ENCODE measurements around the gene KSR1.
"Not testable (repeated sequence)": the region's sequence is repeated elsewhere in the genome, so short reads cannot be mapped to it uniquely, and the experiment has no call there.

Gene KSR1

DNA sequence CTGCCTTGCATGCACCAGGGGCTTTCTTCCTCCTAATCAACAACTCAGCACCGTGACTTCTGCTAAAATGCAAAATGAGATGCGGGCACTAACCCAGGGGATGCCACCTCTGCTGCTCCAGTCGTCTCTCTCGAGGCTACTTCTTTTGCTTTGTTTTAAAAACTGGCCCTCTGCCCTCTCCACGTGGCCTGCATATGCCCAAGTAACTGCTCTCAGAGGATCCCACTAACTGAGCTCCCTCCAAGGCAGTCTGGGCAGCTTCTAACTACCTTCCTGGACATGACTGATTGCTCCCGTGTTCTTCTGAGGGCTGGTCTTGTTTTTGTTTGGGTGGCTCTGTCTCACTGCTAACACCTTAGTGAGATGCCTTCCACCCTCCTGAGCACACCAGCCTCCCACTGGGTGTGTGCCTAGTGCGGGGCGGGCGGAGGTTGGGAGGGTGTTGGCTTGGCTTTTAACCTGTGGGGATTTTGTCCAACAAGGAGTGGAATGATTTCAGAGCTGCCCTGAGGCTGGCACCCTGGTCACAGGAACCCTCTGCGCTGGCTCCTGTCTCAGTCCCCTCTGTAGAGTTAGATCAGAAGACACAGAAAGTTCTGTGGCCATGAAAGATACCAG, 165.8 kb downstream of the KSR1 start:
- no peak for DNase-seq

DNA sequence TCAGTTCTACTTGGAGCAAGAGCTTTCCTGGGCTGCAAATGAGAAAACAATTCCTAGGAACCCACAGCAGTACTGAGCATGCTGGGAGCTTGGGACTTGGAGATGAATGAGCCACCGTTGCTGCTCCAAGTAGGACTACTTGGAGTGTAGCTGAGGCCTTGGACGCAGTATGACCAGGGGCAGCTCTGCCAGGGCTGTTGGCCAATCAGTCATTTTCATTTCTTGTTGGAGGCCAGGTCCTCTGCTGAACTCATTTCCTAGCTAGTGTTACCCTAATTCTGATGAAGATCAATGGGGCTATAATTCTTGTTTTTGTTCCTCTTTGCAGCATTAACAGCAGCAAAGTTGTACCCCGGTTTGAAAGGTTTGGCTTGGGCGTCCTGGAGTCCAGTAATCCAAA, 166.7 kb downstream of the KSR1 start:
- DNase-seq = peak; percentile 64

DNA sequence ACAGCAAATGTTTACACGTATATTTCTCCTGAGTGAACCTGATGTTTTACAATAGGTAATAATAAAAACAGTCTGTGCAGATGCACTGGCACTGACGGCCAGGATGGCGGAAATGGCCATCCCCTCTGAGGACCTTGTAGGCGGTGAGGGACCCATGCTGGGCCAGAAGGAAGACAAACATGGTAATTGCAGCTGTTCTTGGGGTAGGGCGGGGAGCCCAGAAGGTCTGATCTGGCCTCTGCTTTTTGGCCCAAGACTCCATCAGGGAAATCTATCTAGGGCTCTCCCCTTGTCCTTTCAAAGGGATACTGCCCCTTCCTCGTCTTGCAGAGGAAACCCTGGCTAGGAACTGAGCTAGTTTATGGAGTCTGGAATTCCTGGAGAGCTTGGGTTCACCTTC, 167.4 kb downstream of the KSR1 start:
- no peak for DNase-seq

DNA sequence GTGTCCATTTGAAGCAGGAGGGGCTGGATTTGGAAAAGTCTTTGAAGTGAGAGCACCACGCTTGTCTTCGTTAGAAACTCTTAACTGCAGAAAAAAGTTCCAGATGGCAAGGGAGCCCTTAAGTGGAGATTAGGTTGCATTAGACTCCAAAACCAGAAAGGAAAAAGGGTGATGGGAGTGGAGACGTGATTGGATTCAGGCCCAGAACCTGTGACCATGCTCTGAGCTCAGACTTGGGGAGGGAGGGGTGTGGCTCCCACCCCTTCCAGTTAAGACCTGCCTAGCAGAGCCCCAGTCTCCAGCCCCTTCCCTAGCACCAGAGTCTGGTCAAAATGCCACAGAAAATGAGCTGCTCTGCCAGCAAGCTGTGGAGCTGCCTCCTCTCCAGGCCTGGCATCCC, 168.3 kb downstream of the KSR1 start:
- no peak for DNase-seq

DNA sequence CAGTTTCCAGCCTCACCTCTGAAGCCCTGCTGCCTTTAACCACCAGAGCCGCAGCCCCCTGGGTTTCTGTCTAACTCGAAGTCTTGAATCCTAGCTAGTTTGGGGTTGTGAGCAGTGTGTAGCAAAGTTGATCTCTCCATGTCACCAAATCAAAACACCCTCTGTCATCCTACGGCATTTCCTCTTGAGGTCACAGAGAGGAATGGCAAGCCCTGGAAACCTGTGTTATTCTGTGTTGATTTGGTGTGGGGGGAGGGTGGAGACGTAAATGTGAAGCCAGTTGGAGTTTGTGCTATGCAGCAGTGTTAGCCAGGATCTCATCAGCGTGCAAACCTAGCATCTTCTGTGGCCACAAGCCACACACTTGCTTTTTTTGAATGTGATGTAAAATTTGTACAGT, 169.6 kb downstream of the KSR1 start:
- DNase-seq = no peak

DNA sequence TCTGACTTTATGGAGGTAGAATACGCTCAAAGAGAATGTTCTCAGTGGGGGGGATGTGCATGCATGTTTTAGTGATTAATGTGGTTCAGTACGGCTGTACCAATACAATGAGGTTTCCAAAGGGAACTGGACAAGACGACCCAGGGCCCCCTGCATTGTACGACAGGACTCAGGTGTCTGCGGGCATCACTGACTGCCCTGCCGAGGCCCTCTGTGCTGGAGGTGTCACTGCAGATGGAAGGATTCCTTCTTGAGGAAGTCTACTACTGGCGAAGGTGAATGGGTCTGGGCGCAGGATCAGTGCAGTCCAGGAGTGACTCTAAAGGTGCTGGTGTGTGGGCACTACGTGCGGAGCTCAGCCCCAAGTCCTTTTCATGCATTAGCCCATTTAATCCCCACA, 171.3 kb downstream of the KSR1 start:
- DNase-seq = no peak

DNA sequence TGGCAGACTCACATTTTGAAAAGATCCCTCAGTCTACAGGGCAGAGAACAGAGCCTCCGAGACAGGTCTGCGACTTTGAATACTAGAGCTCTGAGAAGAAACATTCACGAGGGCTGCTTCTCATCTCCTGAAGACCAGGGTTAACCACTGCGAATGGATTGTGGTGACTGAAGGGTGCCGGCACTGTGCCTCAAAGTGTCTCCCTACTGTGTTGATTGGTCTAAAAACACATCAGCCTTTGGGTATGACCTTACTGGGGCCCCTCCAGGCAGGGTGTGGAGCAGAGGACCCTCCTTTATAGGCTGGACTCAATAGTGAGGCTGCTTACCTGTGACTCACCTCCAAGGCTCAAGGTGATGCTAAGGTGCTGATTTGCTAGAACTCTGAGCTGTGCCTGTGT, 172.1 kb downstream of the KSR1 start:
- DNase-seq = no peak

DNA sequence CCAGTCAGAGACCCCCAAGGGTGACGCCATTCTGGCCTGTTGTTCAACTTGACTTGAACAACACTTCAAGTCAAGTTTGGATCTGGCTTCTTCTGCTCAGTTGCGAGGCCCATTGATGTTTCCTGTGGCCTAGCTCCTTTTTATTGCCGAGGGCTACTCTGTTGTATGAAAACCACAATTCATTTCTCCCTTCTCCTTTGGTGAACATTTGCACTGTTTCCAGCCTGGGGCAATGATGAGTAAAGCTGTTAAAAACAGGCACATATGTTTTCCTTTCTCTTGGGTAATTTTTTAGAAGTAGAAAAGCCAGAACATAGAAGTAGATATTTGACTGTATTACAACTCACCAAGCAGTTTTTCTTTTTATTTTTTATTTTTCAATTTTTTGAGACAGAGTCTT, 173.0 kb downstream of the KSR1 start:
- DNase-seq = not testable (repeated sequence)

DNA sequence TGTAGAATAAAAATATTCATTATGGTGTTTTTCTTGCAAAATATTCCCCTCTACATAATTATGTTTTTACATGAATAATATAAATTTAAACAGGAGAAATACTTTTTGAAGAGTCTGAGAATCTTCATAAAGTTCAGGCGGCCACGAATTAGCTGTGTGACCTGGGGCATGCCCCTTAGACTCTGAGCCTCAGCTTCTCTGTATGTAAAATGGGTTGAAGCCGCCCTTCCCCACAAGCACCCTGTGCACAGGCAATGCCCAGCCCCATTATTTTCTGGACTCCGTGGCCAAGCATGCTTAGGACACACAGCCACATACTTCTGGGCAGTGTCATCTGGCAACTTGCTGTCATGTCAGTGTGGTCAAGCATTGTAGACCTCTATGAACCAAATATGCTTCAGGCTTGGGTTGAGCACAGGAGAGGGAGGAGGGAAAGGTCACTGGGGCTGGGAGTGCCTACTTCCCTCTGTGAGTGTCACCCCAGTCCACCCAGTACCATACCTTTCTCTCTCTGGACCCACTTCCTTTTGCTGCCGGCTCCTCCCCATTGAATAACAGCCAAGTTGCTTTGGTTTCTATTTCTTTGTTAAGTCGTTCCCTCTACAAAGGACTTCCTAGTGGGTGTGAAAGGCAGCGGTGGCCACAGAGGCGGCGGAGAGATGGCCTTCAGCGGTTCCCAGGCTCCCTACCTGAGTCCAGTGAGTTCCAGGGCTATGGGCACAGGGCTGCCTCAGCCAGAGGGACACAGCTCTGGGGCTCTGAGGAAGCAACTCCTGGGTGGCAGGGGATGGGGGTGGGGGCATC, 174.6 kb downstream of the KSR1 start, which contains the start of gene LGALS9:
TSS of gene LGALS9 (plus strand) at position 582 of the 804 bp plus-strand sequence. CDS start at position 660, 78 bp downstream.
- no peak for DNase-seq

DNA sequence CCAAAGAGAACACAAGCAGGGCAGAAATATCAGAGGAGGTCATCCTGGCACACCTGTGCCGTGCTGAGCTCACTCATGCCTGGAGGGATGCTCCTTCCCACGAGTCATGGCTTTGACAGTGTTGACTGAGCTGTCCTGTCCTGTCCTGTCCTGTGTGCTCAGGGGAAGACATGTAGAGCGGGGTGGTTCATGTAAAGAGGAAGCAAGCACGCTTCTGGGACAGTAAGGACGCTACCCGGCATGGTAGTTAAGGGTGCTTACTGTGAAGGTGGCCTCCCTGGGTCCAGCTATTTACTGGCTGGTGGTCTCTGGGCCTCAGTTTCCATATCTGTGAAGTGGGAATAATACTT, 175.1 kb downstream of the KSR1 start:
- no peak for DNase-seq

DNA sequence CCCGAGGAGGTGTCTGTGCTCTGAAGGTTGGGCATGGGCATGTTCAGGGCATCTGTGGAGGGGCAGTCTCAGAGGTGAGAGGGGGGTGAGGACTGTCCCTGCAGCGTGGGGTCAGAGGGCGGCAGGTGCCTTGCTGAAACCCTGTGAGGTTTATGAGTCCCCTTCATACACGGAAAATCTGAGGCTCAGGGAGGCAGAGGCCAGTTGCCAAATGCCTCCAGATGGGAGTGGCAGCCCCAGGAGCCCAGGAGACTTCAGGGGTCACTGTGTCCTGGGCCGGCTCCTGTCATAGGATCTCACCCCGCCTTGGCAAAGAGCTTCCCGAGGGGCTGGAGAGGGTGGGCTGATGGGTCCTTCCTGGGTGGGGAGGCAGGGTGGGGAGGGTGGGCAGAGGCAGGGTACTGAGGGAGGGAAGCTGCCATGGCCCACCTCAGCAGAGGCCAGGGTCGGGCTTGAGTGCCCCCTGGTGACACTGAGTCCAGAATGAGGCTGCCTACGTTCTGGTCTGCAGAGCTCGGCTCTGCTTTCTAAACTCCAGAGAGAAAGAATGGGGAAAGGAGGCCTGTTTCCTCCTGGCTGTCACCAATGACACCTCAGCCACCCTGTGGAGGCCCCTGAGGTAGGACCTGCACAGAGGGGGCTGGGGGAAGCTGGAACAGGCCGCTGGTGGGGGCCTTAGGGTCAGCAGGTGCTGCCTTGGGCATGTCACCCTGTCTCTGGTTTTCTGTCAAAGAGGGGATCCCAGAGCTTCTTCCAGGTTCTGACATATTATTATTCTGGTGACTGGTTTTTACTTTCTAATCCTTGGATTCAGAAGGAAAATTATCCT, 175.9 kb downstream of the KSR1 start:
- no peak for DNase-seq

DNA sequence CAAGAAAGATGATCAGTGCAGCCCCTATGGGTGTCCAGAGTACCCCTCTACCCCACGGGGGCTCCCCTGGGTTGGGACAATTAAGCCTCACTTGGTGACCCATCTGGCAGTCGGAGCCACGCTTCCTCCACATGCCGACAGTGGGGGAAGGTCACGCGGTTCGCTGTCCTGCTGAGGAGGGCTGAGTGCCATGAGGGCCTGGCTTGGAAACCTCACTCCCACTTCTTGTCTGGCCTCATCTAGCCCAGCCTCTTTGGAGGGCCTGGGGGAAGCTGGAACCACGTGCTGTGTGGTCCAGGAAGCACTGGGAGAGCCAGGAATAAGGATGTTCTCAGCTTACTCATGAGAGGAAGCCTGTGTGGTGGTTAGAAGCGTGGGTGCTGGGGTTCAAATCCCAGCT, 176.5 kb downstream of the KSR1 start:
- DNase-seq = peak; percentile 60

DNA sequence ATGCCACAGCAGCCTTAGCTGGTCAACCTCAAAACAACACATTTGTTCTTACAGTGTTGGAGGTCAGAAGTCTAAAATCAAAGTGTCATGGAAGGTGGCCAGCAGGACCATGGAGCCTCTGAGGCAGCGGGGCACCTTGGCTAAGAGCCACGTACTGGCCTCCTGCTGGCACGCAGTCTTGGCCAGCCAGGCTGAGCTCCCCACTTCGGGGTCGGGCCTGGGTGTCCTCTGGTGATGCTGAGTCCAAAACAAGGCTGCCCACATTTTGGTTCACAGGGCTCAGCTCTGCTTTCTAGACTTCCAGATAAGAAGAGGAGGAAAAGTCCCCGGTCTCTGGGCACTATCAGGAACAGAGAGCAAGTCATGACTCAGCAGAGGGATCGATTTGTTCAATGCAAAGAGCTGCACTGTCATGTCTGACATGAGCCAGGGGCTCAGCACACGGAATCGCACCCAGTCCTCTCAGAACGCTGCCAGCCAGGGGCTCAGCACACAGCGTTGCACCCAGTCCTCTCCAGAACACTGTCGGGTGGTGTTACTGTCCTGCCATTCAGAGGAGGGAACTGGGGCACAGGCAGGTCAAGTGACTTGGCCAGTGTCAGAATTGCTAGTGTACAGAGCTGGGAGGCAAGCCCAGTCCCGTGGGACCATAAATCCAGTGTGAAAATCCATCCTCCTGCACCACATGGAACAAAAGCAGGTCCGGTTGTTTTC, 177.2 kb downstream of the KSR1 start:
- no peak for DNase-seq

DNA sequence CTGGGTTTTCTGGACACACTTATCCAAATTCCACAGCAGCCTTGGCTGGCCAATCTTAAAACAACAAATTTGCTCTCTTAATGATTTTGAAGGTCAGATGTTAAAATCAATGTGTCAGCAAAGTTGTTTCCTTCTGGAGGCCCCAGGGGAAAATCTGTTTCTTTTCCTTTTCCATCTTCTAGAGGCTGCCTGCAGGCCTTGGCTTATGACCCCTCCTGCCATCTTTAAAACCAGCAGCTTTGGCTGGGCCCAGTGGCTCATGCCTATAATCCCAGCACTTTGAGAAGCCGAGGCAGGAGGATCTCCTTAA, 177.7 kb downstream of the KSR1 start:
- DNase-seq = no peak

DNA sequence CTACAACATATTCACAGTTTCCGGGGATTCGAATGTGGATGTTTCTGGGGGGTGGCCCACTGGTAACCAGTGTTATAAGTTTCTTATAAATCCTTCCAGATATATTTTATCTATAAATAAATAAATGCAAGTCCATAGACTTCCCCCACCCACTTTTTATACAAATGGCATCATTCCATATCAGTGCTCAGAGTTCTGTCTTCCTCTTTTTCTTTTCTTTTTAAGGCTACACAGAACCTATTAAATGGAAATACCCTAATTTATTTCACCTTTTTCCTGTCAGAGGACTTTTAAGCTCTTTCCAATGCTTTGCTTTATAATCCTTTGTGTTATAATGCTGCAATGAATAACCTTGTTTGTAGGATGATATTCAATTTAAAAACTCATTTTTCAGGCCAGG, 178.5 kb downstream of the KSR1 start:
- no peak for DNase-seq

DNA sequence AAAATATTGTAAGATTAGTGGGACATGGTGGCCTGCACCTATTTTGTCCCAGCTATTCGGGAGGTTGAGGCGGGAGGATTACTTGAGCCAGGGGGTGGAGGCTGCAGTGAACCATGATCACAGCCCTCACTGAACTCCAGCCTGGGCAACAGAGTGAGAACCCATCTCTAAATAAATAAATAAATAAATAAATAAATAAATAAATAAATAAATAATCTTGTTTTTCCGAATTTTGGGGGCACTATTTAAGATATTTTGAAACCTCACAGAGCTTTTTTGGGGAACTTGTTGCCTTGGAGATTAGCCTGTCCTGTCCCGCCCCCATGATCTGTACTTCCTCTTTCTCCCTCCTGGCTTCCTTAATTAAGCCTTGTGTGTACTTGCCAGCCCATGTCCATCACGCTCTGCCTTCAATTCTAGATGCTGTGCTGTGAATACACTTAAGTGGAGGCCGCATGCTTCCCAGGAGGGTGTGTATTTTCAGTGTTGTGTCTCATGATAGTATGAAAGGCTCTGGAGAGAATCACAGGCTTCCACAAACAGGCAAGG, 179.1 kb downstream of the KSR1 start:
- DNase-seq = no peak

DNA sequence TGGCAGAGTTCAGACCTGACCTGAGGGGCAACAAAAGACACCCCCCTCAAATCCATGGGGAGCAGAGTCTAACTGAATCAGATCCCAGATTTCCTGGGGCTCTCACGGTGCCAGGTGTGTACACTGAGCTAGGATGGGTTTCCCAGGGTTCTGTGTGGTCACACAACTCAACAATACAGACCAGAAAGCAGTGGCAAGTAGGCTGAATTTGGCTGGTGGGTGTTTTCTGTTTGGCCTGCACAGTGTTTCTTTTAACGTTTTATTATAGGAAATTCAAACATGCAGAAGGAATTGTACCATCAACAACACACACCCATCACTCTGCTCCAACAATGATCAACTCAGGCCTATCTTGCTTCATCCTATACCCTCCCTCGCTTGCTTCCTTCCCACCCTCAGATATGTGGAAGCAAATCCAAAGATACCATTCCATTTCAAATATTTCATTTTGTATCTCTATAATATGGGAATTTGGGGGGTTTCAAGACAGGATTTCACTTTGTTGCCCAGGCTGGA, 179.8 kb downstream of the KSR1 start:
- DNase-seq = not testable (repeated sequence)

DNA sequence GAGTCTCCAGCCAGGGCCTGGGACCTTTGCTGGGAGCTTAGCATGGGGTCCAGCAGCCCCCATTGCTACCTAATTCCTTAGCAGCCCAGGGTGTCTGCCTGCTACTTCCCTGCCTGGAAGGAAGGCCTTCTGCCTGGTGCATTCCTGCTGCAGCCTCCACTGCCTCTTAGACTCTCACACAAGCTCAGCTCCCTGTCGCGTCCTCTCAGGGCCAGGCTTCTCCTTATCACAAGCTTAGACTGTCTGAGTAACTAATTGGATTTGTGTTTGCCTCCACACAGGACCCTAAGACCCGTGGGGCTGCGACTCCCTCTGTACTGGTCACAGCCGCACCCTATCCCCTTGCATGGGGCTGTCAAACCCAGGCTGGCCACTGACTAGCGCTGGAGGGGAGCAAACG, 181.6 kb downstream of the KSR1 start:
- DNase-seq = not testable (repeated sequence)

DNA sequence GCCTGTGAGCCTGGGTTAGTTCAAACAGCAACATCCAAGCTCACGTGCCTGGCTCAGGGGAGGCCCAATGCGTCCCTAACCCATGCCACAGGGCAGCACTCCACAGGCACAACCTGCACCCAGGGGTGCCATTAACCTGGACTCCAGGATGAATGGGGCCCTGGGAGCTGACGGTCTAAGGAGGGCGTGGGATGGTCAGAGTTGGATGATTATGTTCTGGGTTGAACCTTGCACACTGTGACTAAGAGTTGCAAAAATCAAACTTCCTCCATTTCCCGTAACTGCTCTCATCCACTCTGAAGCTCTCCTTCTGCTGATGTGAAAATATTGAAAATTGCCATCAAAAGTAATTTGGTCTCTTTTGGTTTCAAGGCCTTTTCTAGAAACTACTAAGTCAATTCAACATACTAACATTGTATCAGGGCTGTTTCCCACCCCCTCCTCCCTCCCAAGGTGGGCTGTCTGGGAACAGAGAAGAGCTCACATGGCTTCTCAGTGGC, 182.2 kb downstream of the KSR1 start:
- DNase-seq = not testable (repeated sequence)

DNA sequence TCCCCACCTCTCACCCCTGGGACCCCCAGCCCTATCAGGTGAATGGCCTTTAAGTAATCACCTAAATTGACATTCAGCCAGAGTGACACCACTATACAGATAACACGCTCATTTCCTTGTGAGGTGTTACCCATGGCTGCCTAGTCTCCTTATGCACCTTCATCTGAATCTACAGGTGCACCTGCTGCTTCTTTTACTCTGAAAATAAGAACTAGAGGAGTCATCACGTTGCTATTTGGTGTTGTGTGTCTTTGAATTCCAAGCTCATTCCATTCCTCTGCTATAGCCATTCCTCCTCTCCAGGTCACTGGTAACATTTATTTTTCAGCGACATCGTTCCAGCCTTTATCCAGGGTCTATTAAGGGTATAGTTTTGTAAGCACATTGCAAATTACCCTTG, 184.5 kb downstream of the KSR1 start:
- no peak for DNase-seq

DNA sequence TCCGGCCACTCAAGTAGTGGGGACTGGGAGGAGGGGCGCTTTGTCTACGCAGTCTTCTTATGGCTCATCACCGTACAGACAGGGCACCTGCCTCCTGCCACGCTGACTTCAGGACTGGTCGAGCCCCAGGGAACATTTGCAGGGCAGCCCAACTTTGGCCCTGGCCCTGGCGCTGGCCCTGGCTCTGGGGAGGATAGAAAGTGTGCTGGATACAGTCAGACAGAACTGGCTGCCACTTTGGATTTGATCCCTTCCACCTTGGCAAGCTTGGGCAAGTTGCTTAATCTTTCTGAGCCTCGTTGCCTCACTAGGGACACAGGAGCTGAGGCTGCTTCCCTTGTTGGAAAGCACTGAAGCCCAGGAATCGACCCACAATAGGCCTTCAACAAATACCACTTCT, 188.3 kb downstream of the KSR1 start:
- DNase-seq = no peak

DNA sequence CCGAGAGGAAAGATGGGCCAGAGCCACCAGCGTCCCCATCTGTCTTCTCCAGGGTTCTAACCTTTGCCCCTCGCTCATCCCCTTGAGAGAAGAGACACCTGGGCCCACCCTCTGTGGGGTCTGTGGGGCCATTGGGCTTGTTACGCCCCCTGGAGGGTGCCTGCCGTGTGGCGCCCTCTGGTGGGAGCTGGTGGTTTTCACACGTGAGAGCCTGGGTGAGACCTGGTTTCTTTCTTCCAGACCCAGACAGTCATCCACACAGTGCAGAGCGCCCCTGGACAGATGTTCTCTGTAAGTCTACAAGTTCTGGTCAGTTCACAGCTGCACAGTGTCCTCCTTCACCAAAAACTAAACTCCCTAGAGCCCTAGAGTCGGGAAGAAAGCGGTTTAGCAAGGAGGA, 189.4 kb downstream of the KSR1 start:
- not testable (repeated sequence) for DNase-seq

DNA sequence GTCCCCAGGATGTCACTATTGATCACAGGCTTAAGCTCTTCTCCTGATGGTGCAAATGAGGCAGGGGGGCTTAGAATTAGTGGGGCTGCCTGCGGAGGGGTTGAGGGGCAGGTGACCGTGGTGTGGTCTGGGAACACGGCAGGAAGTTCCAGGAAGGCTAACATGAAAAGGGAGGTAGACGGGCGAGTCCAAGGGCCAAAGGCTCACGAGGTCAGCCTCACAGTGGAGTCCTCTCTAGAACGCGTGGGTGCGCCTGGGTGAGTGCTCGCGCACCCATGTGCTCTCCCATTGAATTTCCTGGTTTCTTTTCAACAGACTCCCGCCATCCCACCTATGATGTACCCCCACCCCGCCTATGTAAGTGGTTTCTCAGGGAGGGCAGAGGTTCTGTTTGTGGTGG, 190.0 kb downstream of the KSR1 start:
- DNase-seq = no peak

Measured in right forelimb (tissue), 1 donor.